Measurements from ENCODE around the gene NRAP. TPM values are rescaled to one million over a fixed set of nuclear protein-coding genes. Genes with fewer than 3 reads are reported as not detected.

Gene NRAP
- total and polyA plus RNA-seq, 2 donors (not counting 3 experiments of a cell fraction or from before 2014, with no cell fraction given) = not detected

DNA sequence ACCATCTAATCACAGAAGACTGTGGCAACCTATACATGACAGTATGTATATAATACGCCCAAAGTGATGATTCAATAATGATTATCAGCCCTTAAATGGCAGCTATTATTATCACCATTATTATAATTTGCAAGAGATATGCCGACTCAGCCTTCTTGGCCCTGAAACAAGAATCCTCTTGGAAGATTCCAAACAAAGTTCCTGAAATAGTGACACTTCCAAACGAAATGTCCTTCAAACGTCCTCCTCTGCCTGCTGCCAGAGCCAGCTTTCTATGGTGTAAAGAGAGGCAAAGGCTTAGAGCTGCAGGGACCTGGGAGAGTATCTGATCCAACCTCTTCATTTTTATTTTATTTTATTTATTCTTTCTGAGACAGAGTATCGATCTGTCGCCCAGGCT, 36.0 kb downstream of the NRAP start:
- ChIA-PET POLR2A (no interaction called here), CTCF (no interaction called here)
- no peak overlapping the region for H2AFZ ChIP-seq (ENCODE audit: low read depth, low read length)
- H3K4me3 ChIP-seq (replicated peaks in 1 of 3; ENCODE audit: insufficient read depth in 1 of 3, low read depth in 1 of 3, low read length in 3 of 3) = no peak overlapping the region
- no peak for TF ChIP-seq POLR2A (IDR thresholded peaks at IDR 0.05; ENCODE audit: low read depth, low read length)
- no peak for TF ChIP-seq GATA2 (IDR thresholded peaks at IDR 0.05; ENCODE audit: insufficient read depth, insufficient read length, low read depth, low read length)
- TF ChIP-seq EZH2 (IDR thresholded peaks at IDR 0.05; ENCODE audit: borderline replicate concordance, low read depth, low read length, severe bottlenecking) = no peak
- TF ChIP-seq MAX (IDR thresholded peaks at IDR 0.05; ENCODE audit: insufficient read depth, insufficient read length) = no peak
- no peak for TF ChIP-seq POLR2AphosphoS5 (IDR thresholded peaks at IDR 0.05; ENCODE audit: insufficient read depth, low read depth, low read length)
- TF ChIP-seq MYC (IDR thresholded peaks at IDR 0.05; ENCODE audit: low read depth, low read length) = no peak
- TF ChIP-seq, protein P1, sequence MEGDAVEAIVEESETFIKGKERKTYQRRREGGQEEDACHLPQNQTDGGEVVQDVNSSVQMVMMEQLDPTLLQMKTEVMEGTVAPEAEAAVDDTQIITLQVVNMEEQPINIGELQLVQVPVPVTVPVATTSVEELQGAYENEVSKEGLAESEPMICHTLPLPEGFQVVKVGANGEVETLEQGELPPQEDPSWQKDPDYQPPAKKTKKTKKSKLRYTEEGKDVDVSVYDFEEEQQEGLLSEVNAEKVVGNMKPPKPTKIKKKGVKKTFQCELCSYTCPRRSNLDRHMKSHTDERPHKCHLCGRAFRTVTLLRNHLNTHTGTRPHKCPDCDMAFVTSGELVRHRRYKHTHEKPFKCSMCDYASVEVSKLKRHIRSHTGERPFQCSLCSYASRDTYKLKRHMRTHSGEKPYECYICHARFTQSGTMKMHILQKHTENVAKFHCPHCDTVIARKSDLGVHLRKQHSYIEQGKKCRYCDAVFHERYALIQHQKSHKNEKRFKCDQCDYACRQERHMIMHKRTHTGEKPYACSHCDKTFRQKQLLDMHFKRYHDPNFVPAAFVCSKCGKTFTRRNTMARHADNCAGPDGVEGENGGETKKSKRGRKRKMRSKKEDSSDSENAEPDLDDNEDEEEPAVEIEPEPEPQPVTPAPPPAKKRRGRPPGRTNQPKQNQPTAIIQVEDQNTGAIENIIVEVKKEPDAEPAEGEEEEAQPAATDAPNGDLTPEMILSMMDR (IDR thresholded peaks at IDR 0.05; ENCODE audit: extremely low read depth in 1 of 2, insufficient read depth in 1 of 2, low read depth in 1 of 2, low read length in 2 of 2) = no peak
- TF ChIP-seq FOS (IDR thresholded peaks at IDR 0.05; ENCODE audit: borderline replicate concordance, insufficient read depth, low read length) = no peak
- TF ChIP-seq JUN (IDR thresholded peaks at IDR 0.05; ENCODE audit: borderline replicate concordance, insufficient read depth, insufficient read length, low read depth) = no peak
- no peaks in the 10 kb centered on the region for H3K9me3 ChIP-seq (replicated peaks; ENCODE audit: control insufficient read depth, insufficient read depth, low read length)
- intact Hi-C loops (cut with micrococcal nuclease) (no loop called here), dilution Hi-C loops (cut with MboI; ENCODE audit: extremely low pct_ligation_motif_present, low sequenced_read_pairs) (no loop called here)
- BruUV-seq (replicated peaks) = no TSS peak
- DNase-seq (ENCODE audit: low read depth, low spot score) = no peak
- no peak overlapping the region for H3K4me2 ChIP-seq (ENCODE audit: insufficient read depth, low read length)
- no peaks in the 10 kb centered on the region for H3K79me2 ChIP-seq (ENCODE audit: control insufficient read depth, insufficient read depth, low read length)
- no peaks in the 10 kb centered on the region for H3K27me3 ChIP-seq (ENCODE audit: control insufficient read depth in 2 of 2, insufficient read depth in 2 of 2, low read length in 2 of 2)
- no peaks in the 10 kb centered on the region for H3K9me1 ChIP-seq (replicated peaks; ENCODE audit: control insufficient read depth, extremely low read depth, insufficient read depth, low read length)
- H3K27ac ChIP-seq (ENCODE audit: insufficient read depth, low read depth, low read length) = no peak overlapping the region
- H3K36me3 ChIP-seq (ENCODE audit: control insufficient read depth in 2 of 2, extremely low read depth in 1 of 2, insufficient read depth in 2 of 2, low read length in 2 of 2) = no peaks in the 10 kb centered on the region
- no peaks in the 10 kb centered on the region for H3K4me1 ChIP-seq (ENCODE audit: control insufficient read depth, extremely low read depth, insufficient read depth, low read length)
- no peak overlapping the region for H3K9ac ChIP-seq (replicated peaks; ENCODE audit: extremely low read depth, insufficient read depth, low read length)
- no peaks in the 10 kb centered on the region for H4K20me1 ChIP-seq (replicated peaks; ENCODE audit: control insufficient read depth, extremely low read depth, insufficient read depth, low read length)
- no peak for FAIRE-seq

Measured in endothelial cell of umbilical vein (primary cell).